Panc1 (cell line): ENCODE measurements around the gene DSCAM. TPM values are rescaled to one million over a fixed set of nuclear protein-coding genes. Genes with fewer than 3 reads are reported as not detected.

Experiments
- ATAC-seq: fragments of 200-7000 bp; cut with Tn5 transposase; 2 replicates; pipeline ENCODE4 v1.9.1; 2020; ENCODE audit warnings: mild to moderate bottlenecking, moderate library complexity
- BruUV-seq: library from RNA; stranded (reverse); fragments of 400-500 nt; replicated peaks from 2 replicates; lab custom pipeline; 2021; lab: Mats Ljungman, UMichigan
- CTCF ChIA-PET: fragments of 300-600 bp; sonication (Branson Sonifier 250); formaldehyde crosslinking; loops from one replicate; lab custom pipeline; 2022; ENCODE audit warnings: antibody characterized with exemption; lab: Charles Lee
- POLR2A ChIA-PET: fragments of 300-600 bp; sonication (Branson Sonifier 250); formaldehyde crosslinking; loops from one replicate; lab custom pipeline; 2022; ENCODE audit warnings: antibody characterized with exemption; lab: Charles Lee
- DNase-seq: peaks from one replicate; pipeline ENCODE4 v3.0.0-alpha.2; 2010; ENCODE audit warnings: low read depth, low spot score
- H3K27ac ChIP-seq: 2 replicates; pipeline ENCODE4 v1.5.1; 2011; ENCODE audit warnings: mild to moderate bottlenecking, low read length, inconsistent platforms
- H3K27me3 ChIP-seq: fragments of 200-500 bp; sonication (Bioruptor generic); 2 replicates; pipeline ENCODE4 v1.6.0; 2014; ENCODE audit warnings: low read length, inconsistent platforms; ENCODE audit not compliant: control insufficient read depth, insufficient read depth
- H3K36me3 ChIP-seq: fragments of 200-500 bp; sonication (Bioruptor generic); 2 replicates; pipeline ENCODE4 v1.5.1; 2014; ENCODE audit warnings: inconsistent platforms, mild to moderate bottlenecking, low read length, moderate library complexity; ENCODE audit not compliant: control insufficient read depth, insufficient read depth
- H3K4me1 ChIP-seq: 2 replicates; pipeline ENCODE4 v1.5.1; 2011; ENCODE audit warnings: inconsistent platforms, mild to moderate bottlenecking, low read length, moderate library complexity; ENCODE audit not compliant: control insufficient read depth, insufficient read depth
- H3K4me3 ChIP-seq, 2 experiments: 2 replicates each; pipeline ENCODE4 v1.5.1; 2011 to 2012; ENCODE audit warnings: low read depth in 2 of 2, low read length in 2 of 2, mild to moderate bottlenecking in 2 of 2, inconsistent platforms in 1 of 2, moderate library complexity in 1 of 2
- H3K9me3 ChIP-seq: fragments of 200-500 bp; sonication (Bioruptor generic); 2 replicates; pipeline ENCODE4 v1.5.1; 2014; ENCODE audit warnings: low read depth, mild to moderate bottlenecking, inconsistent platforms, low read length, moderate library complexity; ENCODE audit not compliant: control insufficient read depth, insufficient read depth
- POLR2AphosphoS5 ChIP-seq: IDR thresholded peaks from 2 replicates; pipeline ENCODE4 v1.6.1; 2012; ENCODE audit warnings: mild to moderate bottlenecking, low read depth, low read length, moderate library complexity
- SIN3A ChIP-seq: IDR thresholded peaks from 2 replicates; pipeline ENCODE4 v1.6.1; 2012; ENCODE audit warnings: low read depth, mild to moderate bottlenecking, low read length, moderate library complexity, borderline replicate concordance; ENCODE audit not compliant: insufficient read depth
- TCF7L2 ChIP-seq: IDR thresholded peaks from 2 replicates; pipeline ENCODE4 v1.6.1; 2011; ENCODE audit warnings: mild to moderate bottlenecking, low read depth, low read length, inconsistent platforms
- in situ Hi-C: cut with HindIII; loops from 2 replicates; pipeline ENCODE4 v1.10.0; 2016; ENCODE audit warnings: low sequenced_read_pairs, low pct_unique_long_range_greater_than_20kb
- intact Hi-C: fragments of 100-400 bp; cut with micrococcal nuclease; formaldehyde crosslinking; loops from one replicate; pipeline ENCODE4 v1.10.0; 2022; ENCODE audit not compliant: unreplicated experiment
- total RNA-seq: library from RNA; stranded (reverse); gene quantifications from one replicate; pipeline ENCODE4 v1.2.1, GENCODE V29; 2021; ENCODE audit not compliant: unreplicated experiment
- TF ChIP-seq, protein P1 (sequence below), 2 experiments: IDR thresholded peaks; 2 replicates each; pipeline ENCODE4 v1.6.1; 2011 to 2012; ENCODE audit warnings: low read depth in 2 of 2, control low read depth in 1 of 2, low read length in 1 of 2, mild to moderate bottlenecking in 1 of 2, moderate library complexity in 1 of 2; ENCODE audit not compliant: insufficient read depth in 1 of 2
- TF ChIP-seq, protein P2 (sequence below): fragments of 450-650 bp; IDR thresholded peaks from 2 replicates; pipeline ENCODE4 v1.5.1; 2017; ENCODE audit warnings: mild to moderate bottlenecking

DSCAM gene
- total RNA-seq, 1 experiment from 2014 or later: not detected

DNA sequence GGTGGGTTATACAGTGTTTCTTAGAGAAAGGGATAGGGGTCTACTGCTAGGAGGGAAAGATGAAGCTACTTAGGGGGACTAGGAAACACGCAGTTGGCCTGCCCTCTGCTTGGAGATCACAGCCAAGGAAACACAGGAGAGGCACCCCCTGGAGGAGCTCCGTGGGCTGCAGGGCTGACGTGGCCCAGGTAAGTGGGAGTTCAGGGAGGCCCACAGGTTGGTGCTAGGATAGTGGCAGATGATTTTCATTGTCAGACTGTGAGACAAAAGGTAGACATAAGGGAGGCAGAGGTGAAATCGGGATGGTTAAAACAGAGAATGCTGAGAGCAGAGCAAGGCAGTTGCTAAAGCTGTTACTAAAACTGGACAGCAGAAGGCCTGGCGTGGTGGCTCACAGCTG is 463.0 kb downstream of the DSCAM start:
- in situ Hi-C loops (no loop called here), intact Hi-C loops (no loop called here)
- Histone ChIP-seq H3K27me3 (no peaks in the 10 kb centered on the region; the same call in none of the 2 replicates), H3K36me3 (no peaks in the 10 kb centered on the region), H3K4me3 (no peak overlapping the region), H3K9me3 (no peaks in the 10 kb centered on the region), H3K27ac (no peak overlapping the region), H3K4me1 (no peaks in the 10 kb centered on the region)
- ATAC-seq (no peak), DNase-seq (no peak)
- POLR2A ChIA-PET: interaction anchor here (0.6 kb wide), 1 partner anchor 681 kb away, joined by 5 read pairs; no protein-coding TSS in a partner anchor
- CTCF ChIA-PET: no interaction called here
- no peak for TF ChIP-seq TCF7L2
- TF ChIP-seq POLR2AphosphoS5: no peak
- TF ChIP-seq, protein P1, sequence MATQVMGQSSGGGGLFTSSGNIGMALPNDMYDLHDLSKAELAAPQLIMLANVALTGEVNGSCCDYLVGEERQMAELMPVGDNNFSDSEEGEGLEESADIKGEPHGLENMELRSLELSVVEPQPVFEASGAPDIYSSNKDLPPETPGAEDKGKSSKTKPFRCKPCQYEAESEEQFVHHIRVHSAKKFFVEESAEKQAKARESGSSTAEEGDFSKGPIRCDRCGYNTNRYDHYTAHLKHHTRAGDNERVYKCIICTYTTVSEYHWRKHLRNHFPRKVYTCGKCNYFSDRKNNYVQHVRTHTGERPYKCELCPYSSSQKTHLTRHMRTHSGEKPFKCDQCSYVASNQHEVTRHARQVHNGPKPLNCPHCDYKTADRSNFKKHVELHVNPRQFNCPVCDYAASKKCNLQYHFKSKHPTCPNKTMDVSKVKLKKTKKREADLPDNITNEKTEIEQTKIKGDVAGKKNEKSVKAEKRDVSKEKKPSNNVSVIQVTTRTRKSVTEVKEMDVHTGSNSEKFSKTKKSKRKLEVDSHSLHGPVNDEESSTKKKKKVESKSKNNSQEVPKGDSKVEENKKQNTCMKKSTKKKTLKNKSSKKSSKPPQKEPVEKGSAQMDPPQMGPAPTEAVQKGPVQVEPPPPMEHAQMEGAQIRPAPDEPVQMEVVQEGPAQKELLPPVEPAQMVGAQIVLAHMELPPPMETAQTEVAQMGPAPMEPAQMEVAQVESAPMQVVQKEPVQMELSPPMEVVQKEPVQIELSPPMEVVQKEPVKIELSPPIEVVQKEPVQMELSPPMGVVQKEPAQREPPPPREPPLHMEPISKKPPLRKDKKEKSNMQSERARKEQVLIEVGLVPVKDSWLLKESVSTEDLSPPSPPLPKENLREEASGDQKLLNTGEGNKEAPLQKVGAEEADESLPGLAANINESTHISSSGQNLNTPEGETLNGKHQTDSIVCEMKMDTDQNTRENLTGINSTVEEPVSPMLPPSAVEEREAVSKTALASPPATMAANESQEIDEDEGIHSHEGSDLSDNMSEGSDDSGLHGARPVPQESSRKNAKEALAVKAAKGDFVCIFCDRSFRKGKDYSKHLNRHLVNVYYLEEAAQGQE (IDR thresholded peaks at IDR 0.05; ENCODE audit: insufficient read depth in 1 of 2, low read depth in 2 of 2, low read length in 1 of 2): no peak
- TF ChIP-seq, protein P2, sequence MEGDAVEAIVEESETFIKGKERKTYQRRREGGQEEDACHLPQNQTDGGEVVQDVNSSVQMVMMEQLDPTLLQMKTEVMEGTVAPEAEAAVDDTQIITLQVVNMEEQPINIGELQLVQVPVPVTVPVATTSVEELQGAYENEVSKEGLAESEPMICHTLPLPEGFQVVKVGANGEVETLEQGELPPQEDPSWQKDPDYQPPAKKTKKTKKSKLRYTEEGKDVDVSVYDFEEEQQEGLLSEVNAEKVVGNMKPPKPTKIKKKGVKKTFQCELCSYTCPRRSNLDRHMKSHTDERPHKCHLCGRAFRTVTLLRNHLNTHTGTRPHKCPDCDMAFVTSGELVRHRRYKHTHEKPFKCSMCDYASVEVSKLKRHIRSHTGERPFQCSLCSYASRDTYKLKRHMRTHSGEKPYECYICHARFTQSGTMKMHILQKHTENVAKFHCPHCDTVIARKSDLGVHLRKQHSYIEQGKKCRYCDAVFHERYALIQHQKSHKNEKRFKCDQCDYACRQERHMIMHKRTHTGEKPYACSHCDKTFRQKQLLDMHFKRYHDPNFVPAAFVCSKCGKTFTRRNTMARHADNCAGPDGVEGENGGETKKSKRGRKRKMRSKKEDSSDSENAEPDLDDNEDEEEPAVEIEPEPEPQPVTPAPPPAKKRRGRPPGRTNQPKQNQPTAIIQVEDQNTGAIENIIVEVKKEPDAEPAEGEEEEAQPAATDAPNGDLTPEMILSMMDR: no peak
- no peak for TF ChIP-seq SIN3A
- no TSS peak for BruUV-seq

DNA sequence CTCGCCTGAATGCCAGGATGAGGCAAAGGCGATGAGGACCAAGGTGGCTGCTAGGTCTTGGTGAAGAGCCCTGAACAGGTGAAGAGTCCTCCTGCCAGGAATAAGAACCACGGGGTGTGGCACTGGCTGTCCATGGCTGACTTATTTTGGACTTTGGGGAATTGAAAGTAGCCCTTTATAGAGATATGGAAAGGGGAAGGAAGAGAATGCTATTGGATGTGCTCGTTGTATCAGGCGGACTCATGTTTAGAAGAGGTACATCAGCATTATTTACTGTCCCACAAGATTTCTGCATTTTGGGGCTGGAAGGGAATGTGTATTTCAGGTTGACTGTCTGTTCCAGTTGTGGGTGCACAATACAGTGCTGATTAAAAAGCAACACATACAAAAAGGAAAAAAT is 465.8 kb downstream of the DSCAM start:
- no TSS peak for BruUV-seq
- H3K4me1 ChIP-seq: no peaks in the 10 kb centered on the region
- no peak for DNase-seq
- no peaks in the 10 kb centered on the region for H3K9me3 ChIP-seq
- ChIA-PET CTCF (no interaction called here), POLR2A (no interaction called here)
- no peak for ATAC-seq
- TF ChIP-seq, protein P2: no peak
- TF ChIP-seq POLR2AphosphoS5: no peak
- no peak for TF ChIP-seq TCF7L2
- TF ChIP-seq, protein P1 (IDR thresholded peaks at IDR 0.05; ENCODE audit: insufficient read depth in 1 of 2, low read depth in 2 of 2, low read length in 1 of 2): no peak
- TF ChIP-seq SIN3A: no peak
- intact Hi-C loops (no loop called here), in situ Hi-C loops (no loop called here)
- no peaks in the 10 kb centered on the region; the same call in 1 of the 2 replicates for H3K27me3 ChIP-seq
- no peak overlapping the region for H3K4me3 ChIP-seq
- no peak overlapping the region for H3K27ac ChIP-seq
- no peaks in the 10 kb centered on the region for H3K36me3 ChIP-seq
